ENCODE measurements around the gene FERMT2.

- TF ChIP-seq YY1 (IDR thresholded peaks at IDR 0.05) = no peak
- TF ChIP-seq CTCF (IDR thresholded peaks at IDR 0.05; ENCODE audit: low read depth, low read length, missing input control) = no peak
- no peak for TF ChIP-seq SP1 (IDR thresholded peaks at IDR 0.05)
- TF ChIP-seq JUND (IDR thresholded peaks at IDR 0.05) = no peak
- TF ChIP-seq EGR1 (IDR thresholded peaks at IDR 0.05; ENCODE audit: low read depth in 2 of 2) = no peak
- no peak for TF ChIP-seq TAF1 (conservative IDR thresholded peaks at IDR 0.05)
- TF ChIP-seq RAD21 (IDR thresholded peaks at IDR 0.05) = no peak
- no peak for TF ChIP-seq RXRA (IDR thresholded peaks at IDR 0.05)
- TF ChIP-seq FOXA1 (IDR thresholded peaks at IDR 0.05) = no peak
- no peak for TF ChIP-seq REST (IDR thresholded peaks at IDR 0.05)
These were observed 42.9 kb downstream of the FERMT2 start for GRCh38 chr14:52907949-52908348.
